ENCODE results near the gene SULT4A1. TPM values are rescaled to one million over a fixed set of nuclear protein-coding genes. Genes with fewer than 3 reads are reported as not detected.

SULT4A1 gene
- total and polyA plus RNA-seq, 4 donors, result 0.08 to 0.37 TPM; not detected in 2

DNA sequence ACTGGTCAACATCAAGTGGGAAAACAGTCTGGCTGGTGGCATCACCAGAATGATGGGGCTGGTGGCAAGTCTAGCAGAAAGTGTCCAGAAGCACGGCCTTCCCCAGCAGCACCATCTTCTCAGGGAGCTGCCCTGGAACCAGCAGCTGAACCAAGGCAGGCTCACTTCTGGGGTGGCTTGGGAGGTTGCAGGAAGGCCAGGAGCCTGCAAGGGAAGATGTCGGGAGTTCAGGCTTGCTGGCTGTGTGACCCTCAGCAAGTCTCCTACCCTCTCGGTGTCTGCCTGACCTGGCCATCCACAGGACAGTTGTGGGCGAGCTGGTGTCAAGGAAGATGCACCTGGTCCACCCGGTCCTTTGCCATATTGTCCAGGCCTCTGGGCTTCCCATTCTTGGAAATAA, 31.8 kb upstream of the SULT4A1 start:
- H3K27me3 ChIP-seq (ENCODE audit: control insufficient read depth in 4 of 4, insufficient read depth in 4 of 4, low read length in 3 of 4), result peaks cover 0 to 6% (median 1%) of the 10 kb centered on the region in 4 donors
- no peaks in the 10 kb centered on the region for H3K36me3 ChIP-seq (ENCODE audit: control insufficient read depth in 4 of 4, insufficient read depth in 3 of 4, low read depth in 1 of 4, low read length in 3 of 4)
- WGBS, result 89% methylated on average over 5 of the region's 5 CpGs
- H3K9me3 ChIP-seq (ENCODE audit: control insufficient read depth in 4 of 4, low read length in 3 of 4), result no peaks in the 10 kb centered on the region
- TF ChIP-seq YY1 (IDR thresholded peaks at IDR 0.05), result no peak
- TF ChIP-seq, protein P1, sequence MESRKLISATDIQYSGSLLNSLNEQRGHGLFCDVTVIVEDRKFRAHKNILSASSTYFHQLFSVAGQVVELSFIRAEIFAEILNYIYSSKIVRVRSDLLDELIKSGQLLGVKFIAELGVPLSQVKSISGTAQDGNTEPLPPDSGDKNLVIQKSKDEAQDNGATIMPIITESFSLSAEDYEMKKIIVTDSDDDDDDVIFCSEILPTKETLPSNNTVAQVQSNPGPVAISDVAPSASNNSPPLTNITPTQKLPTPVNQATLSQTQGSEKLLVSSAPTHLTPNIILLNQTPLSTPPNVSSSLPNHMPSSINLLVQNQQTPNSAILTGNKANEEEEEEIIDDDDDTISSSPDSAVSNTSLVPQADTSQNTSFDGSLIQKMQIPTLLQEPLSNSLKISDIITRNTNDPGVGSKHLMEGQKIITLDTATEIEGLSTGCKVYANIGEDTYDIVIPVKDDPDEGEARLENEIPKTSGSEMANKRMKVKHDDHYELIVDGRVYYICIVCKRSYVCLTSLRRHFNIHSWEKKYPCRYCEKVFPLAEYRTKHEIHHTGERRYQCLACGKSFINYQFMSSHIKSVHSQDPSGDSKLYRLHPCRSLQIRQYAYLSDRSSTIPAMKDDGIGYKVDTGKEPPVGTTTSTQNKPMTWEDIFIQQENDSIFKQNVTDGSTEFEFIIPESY (IDR thresholded peaks at IDR 0.05), result no peak
- no peak for TF ChIP-seq JUND (IDR thresholded peaks at IDR 0.05)
- no peak for TF ChIP-seq SP1 (IDR thresholded peaks at IDR 0.05)
- TF ChIP-seq TAF1 (conservative IDR thresholded peaks at IDR 0.05), result no peak
- no peak for TF ChIP-seq EGR1 (IDR thresholded peaks at IDR 0.05; ENCODE audit: low read depth in 2 of 2)
- TF ChIP-seq NR2F2 (IDR thresholded peaks at IDR 0.05), result no peak
- no peak for TF ChIP-seq FOXA1 (IDR thresholded peaks at IDR 0.05)
- TF ChIP-seq, protein P2, sequence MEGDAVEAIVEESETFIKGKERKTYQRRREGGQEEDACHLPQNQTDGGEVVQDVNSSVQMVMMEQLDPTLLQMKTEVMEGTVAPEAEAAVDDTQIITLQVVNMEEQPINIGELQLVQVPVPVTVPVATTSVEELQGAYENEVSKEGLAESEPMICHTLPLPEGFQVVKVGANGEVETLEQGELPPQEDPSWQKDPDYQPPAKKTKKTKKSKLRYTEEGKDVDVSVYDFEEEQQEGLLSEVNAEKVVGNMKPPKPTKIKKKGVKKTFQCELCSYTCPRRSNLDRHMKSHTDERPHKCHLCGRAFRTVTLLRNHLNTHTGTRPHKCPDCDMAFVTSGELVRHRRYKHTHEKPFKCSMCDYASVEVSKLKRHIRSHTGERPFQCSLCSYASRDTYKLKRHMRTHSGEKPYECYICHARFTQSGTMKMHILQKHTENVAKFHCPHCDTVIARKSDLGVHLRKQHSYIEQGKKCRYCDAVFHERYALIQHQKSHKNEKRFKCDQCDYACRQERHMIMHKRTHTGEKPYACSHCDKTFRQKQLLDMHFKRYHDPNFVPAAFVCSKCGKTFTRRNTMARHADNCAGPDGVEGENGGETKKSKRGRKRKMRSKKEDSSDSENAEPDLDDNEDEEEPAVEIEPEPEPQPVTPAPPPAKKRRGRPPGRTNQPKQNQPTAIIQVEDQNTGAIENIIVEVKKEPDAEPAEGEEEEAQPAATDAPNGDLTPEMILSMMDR (IDR thresholded peaks at IDR 0.05; ENCODE audit: low read depth, low read length, missing input control), result no peak
- TF ChIP-seq, protein P3, sequence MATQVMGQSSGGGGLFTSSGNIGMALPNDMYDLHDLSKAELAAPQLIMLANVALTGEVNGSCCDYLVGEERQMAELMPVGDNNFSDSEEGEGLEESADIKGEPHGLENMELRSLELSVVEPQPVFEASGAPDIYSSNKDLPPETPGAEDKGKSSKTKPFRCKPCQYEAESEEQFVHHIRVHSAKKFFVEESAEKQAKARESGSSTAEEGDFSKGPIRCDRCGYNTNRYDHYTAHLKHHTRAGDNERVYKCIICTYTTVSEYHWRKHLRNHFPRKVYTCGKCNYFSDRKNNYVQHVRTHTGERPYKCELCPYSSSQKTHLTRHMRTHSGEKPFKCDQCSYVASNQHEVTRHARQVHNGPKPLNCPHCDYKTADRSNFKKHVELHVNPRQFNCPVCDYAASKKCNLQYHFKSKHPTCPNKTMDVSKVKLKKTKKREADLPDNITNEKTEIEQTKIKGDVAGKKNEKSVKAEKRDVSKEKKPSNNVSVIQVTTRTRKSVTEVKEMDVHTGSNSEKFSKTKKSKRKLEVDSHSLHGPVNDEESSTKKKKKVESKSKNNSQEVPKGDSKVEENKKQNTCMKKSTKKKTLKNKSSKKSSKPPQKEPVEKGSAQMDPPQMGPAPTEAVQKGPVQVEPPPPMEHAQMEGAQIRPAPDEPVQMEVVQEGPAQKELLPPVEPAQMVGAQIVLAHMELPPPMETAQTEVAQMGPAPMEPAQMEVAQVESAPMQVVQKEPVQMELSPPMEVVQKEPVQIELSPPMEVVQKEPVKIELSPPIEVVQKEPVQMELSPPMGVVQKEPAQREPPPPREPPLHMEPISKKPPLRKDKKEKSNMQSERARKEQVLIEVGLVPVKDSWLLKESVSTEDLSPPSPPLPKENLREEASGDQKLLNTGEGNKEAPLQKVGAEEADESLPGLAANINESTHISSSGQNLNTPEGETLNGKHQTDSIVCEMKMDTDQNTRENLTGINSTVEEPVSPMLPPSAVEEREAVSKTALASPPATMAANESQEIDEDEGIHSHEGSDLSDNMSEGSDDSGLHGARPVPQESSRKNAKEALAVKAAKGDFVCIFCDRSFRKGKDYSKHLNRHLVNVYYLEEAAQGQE (IDR thresholded peaks at IDR 0.05), result no peak
- TF ChIP-seq GABPA (IDR thresholded peaks at IDR 0.05 in 1 of 2, conservative IDR thresholded peaks at IDR 0.05 in 1 of 2), result no peak
- no peak for TF ChIP-seq FOXA2 (IDR thresholded peaks at IDR 0.05)
- TF ChIP-seq, protein P4, sequence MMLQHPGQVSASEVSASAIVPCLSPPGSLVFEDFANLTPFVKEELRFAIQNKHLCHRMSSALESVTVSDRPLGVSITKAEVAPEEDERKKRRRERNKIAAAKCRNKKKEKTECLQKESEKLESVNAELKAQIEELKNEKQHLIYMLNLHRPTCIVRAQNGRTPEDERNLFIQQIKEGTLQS (IDR thresholded peaks at IDR 0.05), result no peak
- no peak for TF ChIP-seq RXRA (IDR thresholded peaks at IDR 0.05)
- TF ChIP-seq RAD21 (IDR thresholded peaks at IDR 0.05), result no peak
- TF ChIP-seq HNF4G (IDR thresholded peaks at IDR 0.05), result no peak
- TF ChIP-seq HNF4A (conservative IDR thresholded peaks at IDR 0.05), result no peak
- TF ChIP-seq, protein P5, sequence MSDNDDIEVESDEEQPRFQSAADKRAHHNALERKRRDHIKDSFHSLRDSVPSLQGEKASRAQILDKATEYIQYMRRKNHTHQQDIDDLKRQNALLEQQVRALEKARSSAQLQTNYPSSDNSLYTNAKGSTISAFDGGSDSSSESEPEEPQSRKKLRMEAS (IDR thresholded peaks at IDR 0.05), result no peak
- no peak for DNase-seq (ENCODE audit: low spot score)
- H3K4me3 ChIP-seq (ENCODE audit: low read depth in 1 of 3, low read length in 3 of 3), result no peak overlapping the region
- H3K4me1 ChIP-seq (ENCODE audit: control insufficient read depth in 4 of 4, insufficient read depth in 4 of 4, low read length in 3 of 4), result peaks cover 3 to 19% (median 14%) of the 10 kb centered on the region in 4 donors
- H3K9ac ChIP-seq (ENCODE audit: low read depth in 1 of 2, low read length in 2 of 2), result no peak overlapping the region
- no peak overlapping the region for H3K27ac ChIP-seq (ENCODE audit: low read depth in 1 of 2, low read length in 2 of 2)

All from liver (tissue), 9 donors.